GM12878 (cell line): ENCODE data around the gene RSRC1. TPM values are rescaled to one million over a fixed set of nuclear protein-coding genes. Genes with fewer than 3 reads are reported as not detected.

ENCODE experiments used
- ATAC-seq: fragments of 200-7000 bp; cut with Tn5 transposase; 3 replicates; pipeline ENCODE4 v1.9.1; 2020; ENCODE audit warnings: mild to moderate bottlenecking, moderate library complexity
- BruUV-seq: library from RNA; stranded (reverse); fragments of 400-500 nt; replicated peaks from 2 replicates; lab custom pipeline; 2021; lab: Mats Ljungman, UMichigan
- CTCF ChIA-PET: fragments of 300-600 bp; sonication (Branson Sonifier 250); formaldehyde crosslinking; extraction: SDS; loops from one replicate; lab custom pipeline; 2021; ENCODE audit warnings: inconsistent platforms; lab: Yijun Ruan, JAX
- POLR2A ChIA-PET: fragments of 350-600 bp; formaldehyde crosslinking; extraction: SDS; loops from one replicate; lab custom pipeline; 2021; ENCODE audit warnings: inconsistent platforms; lab: Charles Lee
- RAD21 ChIA-PET: fragments of 300-600 bp; sonication (Branson Sonifier 250); formaldehyde crosslinking; loops from one replicate; lab custom pipeline; 2023; ENCODE audit warnings: antibody characterized with exemption; ENCODE audit not compliant: unreplicated experiment; lab: Charles Lee
- SMC1A ChIA-PET: fragments of 300-600 bp; sonication (Branson Sonifier 250); formaldehyde crosslinking; loops from one replicate; lab custom pipeline; 2023; ENCODE audit not compliant: unreplicated experiment, uncharacterized antibody; lab: Charles Lee
- DNase-seq: peaks from one replicate; pipeline ENCODE4 v3.0.0-alpha.2; 2011; ENCODE audit warnings: low read depth, low spot score
- FAIRE-seq: peaks from 3 replicates; lab custom pipeline; 2011; peaks lifted over from hg19 to GRCh38; lab: Jason Lieb, UNC
- H2AFZ ChIP-seq: 2 replicates; pipeline ENCODE4 v1.6.0; 2011; ENCODE audit warnings: low read depth, low read length, control low read depth; ENCODE audit not compliant: control insufficient read depth
- H3K27ac ChIP-seq: 2 replicates; pipeline ENCODE4 v1.5.1; 2011; ENCODE audit warnings: control low read depth; ENCODE audit not compliant: control insufficient read depth, insufficient read depth
- H3K27me3 ChIP-seq, 2 experiments: replicated peaks in 1 of 2; 2 replicates each; pipeline versions ENCODE4 v1.6.0 to v1.6.1; 2011; ENCODE audit warnings: low read length in 1 of 2; ENCODE audit not compliant: control insufficient read depth in 2 of 2, insufficient read depth in 2 of 2
- H3K36me3 ChIP-seq, 2 experiments: 2 replicates each; pipeline ENCODE4 v1.5.1; 2011; ENCODE audit warnings: low read length in 1 of 2; ENCODE audit not compliant: control insufficient read depth in 2 of 2, insufficient read depth in 2 of 2
- H3K4me1 ChIP-seq: 2 replicates; pipeline ENCODE4 v1.6.1; 2011; ENCODE audit warnings: mild to moderate bottlenecking, low read length, moderate library complexity, mixed read lengths; ENCODE audit not compliant: control insufficient read depth, insufficient read depth
- H3K4me2 ChIP-seq: 2 replicates; pipeline ENCODE4 v1.6.0; 2011; ENCODE audit warnings: control low read depth; ENCODE audit not compliant: control insufficient read depth, insufficient read depth
- H3K4me3 ChIP-seq: fragments of 200-600 bp; sonication (generic); 2 replicates; pipeline ENCODE4 v1.5.1; 2016
- H3K79me2 ChIP-seq: 2 replicates; pipeline ENCODE4 v1.6.0; 2011; ENCODE audit warnings: low read length; ENCODE audit not compliant: control insufficient read depth, insufficient read depth
- H3K9ac ChIP-seq: 2 replicates; pipeline ENCODE4 v1.8.0; 2011; ENCODE audit warnings: low read length, control low read depth, mixed read lengths; ENCODE audit not compliant: control insufficient read depth, insufficient read depth
- H3K9me3 ChIP-seq: replicated peaks from 3 replicates; pipeline ENCODE4 v1.5.1; 2011; ENCODE audit warnings: mild to moderate bottlenecking, low read length; ENCODE audit not compliant: control insufficient read depth, insufficient read depth
- H4K20me1 ChIP-seq: 2 replicates; pipeline ENCODE4 v1.6.0; 2011; ENCODE audit not compliant: control insufficient read depth, insufficient read depth
- ATF2 ChIP-seq: IDR thresholded peaks from 2 replicates; pipeline ENCODE4 v1.6.1; 2012; ENCODE audit warnings: low read length, inconsistent platforms
- ATF7 ChIP-seq: fragments of 450-650 bp; IDR thresholded peaks from 2 replicates; pipeline ENCODE4 v1.6.1; 2016; ENCODE audit warnings: low read depth, mild to moderate bottlenecking
- EZH2 ChIP-seq: IDR thresholded peaks from 2 replicates; pipeline ENCODE4 v1.6.1; 2012; ENCODE audit warnings: low read depth, mild to moderate bottlenecking, control low read depth, inconsistent platforms, low read length, borderline replicate concordance; ENCODE audit not compliant: control insufficient read depth
- GABPA ChIP-seq: IDR thresholded peaks from 2 replicates; pipeline ENCODE4 v1.6.1; 2014; ENCODE audit warnings: antibody characterized with exemption, low read depth, mild to moderate bottlenecking, inconsistent platforms
- HDAC6 ChIP-seq: fragments of 200-600 bp; sonication (generic); IDR thresholded peaks from one replicate; pipeline ENCODE4 v1.8.0; 2017; ENCODE audit warnings: antibody characterized with exemption; ENCODE audit not compliant: unreplicated experiment
- KDM1A ChIP-seq: fragments of 200-600 bp; sonication (generic); IDR thresholded peaks from 2 replicates; pipeline ENCODE4 v1.6.1; 2016; ENCODE audit warnings: borderline replicate concordance
- KLF5 ChIP-seq: fragments of 450-650 bp; IDR thresholded peaks from 2 replicates; pipeline ENCODE4 v1.6.1; 2014; ENCODE audit warnings: mild to moderate bottlenecking; ENCODE audit not compliant: partially characterized antibody
- MXI1 ChIP-seq: fragments of 150-350 bp; IDR thresholded peaks from 2 replicates; pipeline ENCODE4 v1.6.1; 2011; ENCODE audit warnings: low read depth, mild to moderate bottlenecking, inconsistent platforms, low read length, improper control_type of control experiment
- PAX5 ChIP-seq: IDR thresholded peaks from 2 replicates; pipeline ENCODE4 v1.6.1; 2011; ENCODE audit warnings: low read depth, low read length, borderline replicate concordance
- PBX3 ChIP-seq: IDR thresholded peaks from 2 replicates; pipeline ENCODE4 v1.6.1; 2011; ENCODE audit warnings: mild to moderate bottlenecking, low read depth, low read length, moderate library complexity; ENCODE audit not compliant: insufficient replicate concordance
- POLR2AphosphoS2 ChIP-seq: IDR thresholded peaks from 2 replicates; pipeline ENCODE4 v1.6.1; 2011; ENCODE audit warnings: low read depth, mild to moderate bottlenecking, low read length, improper control_type of control experiment, moderate library complexity
- RELA ChIP-seq: fragments of 450-650 bp; IDR thresholded peaks from 2 replicates; pipeline ENCODE4 v1.8.0; 2014; ENCODE audit warnings: borderline replicate concordance; ENCODE audit not compliant: partially characterized antibody
- SREBF1 ChIP-seq: IDR thresholded peaks from 2 replicates; pipeline ENCODE4 v1.6.1; 2012; ENCODE audit warnings: mild to moderate bottlenecking, low read length
- SRF ChIP-seq, 2 experiments: IDR thresholded peaks; 2 replicates each; pipeline ENCODE4 v1.6.1; 2011; ENCODE audit warnings: low read depth in 2 of 2, low read length in 2 of 2, mild to moderate bottlenecking in 1 of 2, moderate library complexity in 1 of 2
- STAT3 ChIP-seq: IDR thresholded peaks from 2 replicates; pipeline ENCODE4 v1.6.1; 2011; ENCODE audit warnings: low read depth, low read length, improper control_type of control experiment
- SUZ12 ChIP-seq: fragments of 200-600 bp; sonication (generic); IDR thresholded peaks from one replicate; pipeline ENCODE4 v1.6.1; 2018; ENCODE audit warnings: antibody characterized with exemption, mild to moderate bottlenecking; ENCODE audit not compliant: unreplicated experiment
- USF1 ChIP-seq: IDR thresholded peaks from 2 replicates; pipeline ENCODE4 v1.6.1; 2011; ENCODE audit warnings: borderline replicate concordance, low read depth, mild to moderate bottlenecking, moderate library complexity, mixed read lengths, low read length; ENCODE audit not compliant: insufficient read depth; ENCODE audit errors: extremely low read length
- YY1 ChIP-seq: IDR thresholded peaks from 2 replicates; pipeline ENCODE4 v1.6.1; 2011; ENCODE audit warnings: low read depth, mild to moderate bottlenecking, low read length
- ZNF592 ChIP-seq: fragments of 450-650 bp; IDR thresholded peaks from 2 replicates; pipeline ENCODE4 v1.6.1; 2017; ENCODE audit warnings: mild to moderate bottlenecking, moderate library complexity
- in situ Hi-C: fragments of 300-500 bp; cut with MboI; formaldehyde crosslinking; loops from 9 replicates; pipeline ENCODE4 v1.14.3; 2018; ENCODE audit warnings: mixed read lengths
- intact Hi-C: fragments of 100-400 bp; cut with micrococcal nuclease; formaldehyde crosslinking; loops from one replicate; pipeline ENCODE4 v1.14.2; 2022; ENCODE audit not compliant: unreplicated experiment
- polyA plus RNA-seq, 11 experiments: library from polyadenylated mRNA; depleted of rRNA in 4 of 11; unstranded in 6 of 11; stranded (reverse) in 5 of 11; fragments of >200 nt; fragmentation: Nextera tagmentation in 4 of 11; fragmentation: Illumina TruSeq in 1 of 11; extraction: Ambion mirVana in 4 of 11; extraction: Trizol in 1 of 11; gene quantifications; 1 replicate in 1 of 11; 2 replicates in 10 of 11; pipeline versions ENCODE4 v1.2.1 to v1.2.3, GENCODE V29; 2011 to 2016; ENCODE audit warnings: inconsistent platforms in 2 of 11, missing spikeins in 2 of 11, low read depth in 1 of 11
- total RNA-seq, 4 experiments: library from RNA; depleted of rRNA in 3 of 4; stranded (reverse); fragments of >200 nt in 3 of 4; fragmentation: Illumina TruSeq in 1 of 4; extraction: Trizol in 1 of 4; gene quantifications; 2 replicates each; pipeline versions ENCODE4 v1.2.1 to v1.2.3, GENCODE V29; 2013 to 2021

RSRC1 gene
- total and polyA plus RNA-seq, 10 of the 15 experiments (the other 5 are each of a cell fraction or from before 2014, with no cell fraction given): 16.4 to 85.9 (median 42.0) TPM

- ChIA-PET CTCF (no interaction called here), POLR2A (no interaction called here), SMC1A (no interaction called here), RAD21 (no interaction called here)
- BruUV-seq: no TSS peak
- no peaks in the 10 kb centered on the region; the same call in 2 of the 3 replicates for H3K9me3 ChIP-seq
- H4K20me1 ChIP-seq: no peaks in the 10 kb centered on the region
- H3K36me3 ChIP-seq: peaks cover 0 to 4% of the 10 kb centered on the region in 2 experiments; a peak in 1 of 4 replicates
- intact Hi-C loops: no loop called here
- DNase-seq: no peak
- in situ Hi-C loops: no loop called here
- no peaks in the 10 kb centered on the region for H3K79me2 ChIP-seq
- no peak overlapping the region for H3K9ac ChIP-seq
- no peaks in the 10 kb centered on the region for H3K27me3 ChIP-seq
- no peak for FAIRE-seq
- ATAC-seq: no peak
- H2AFZ ChIP-seq: no peak overlapping the region
- H3K4me1 ChIP-seq: no peaks in the 10 kb centered on the region
- no peak overlapping the region for H3K4me3 ChIP-seq
- no peak overlapping the region for H3K27ac ChIP-seq
- no peak overlapping the region for H3K4me2 ChIP-seq
- TF ChIP-seq YY1 (no peak), RELA (no peak), POLR2AphosphoS2 (no peak), SUZ12 (no peak), USF1 (no peak), HDAC6 (no peak), ATF2 (no peak), STAT3 (no peak), SRF (IDR thresholded peaks at IDR 0.05; ENCODE audit: low read depth in 2 of 2, low read length in 2 of 2) (no peak), EZH2 (no peak), PBX3 (no peak), SREBF1 (no peak), ATF7 (no peak), KDM1A (no peak), ZNF592 (no peak), KLF5 (no peak), GABPA (no peak), MXI1 (no peak), PAX5 (no peak)
These were observed 49.1 kb downstream of the RSRC1 start for GRCh38 chr3:158158969-158159368.
